ENCODE data around the gene MSX2. TPM values are rescaled to one million over a fixed set of nuclear protein-coding genes. Genes with fewer than 3 reads are reported as not detected.
A peak's percentile ranks its signal among the peaks of the same experiment; 100 is the strongest.

The MSX2 gene
- total and polyA plus RNA-seq, 9 of the 15 experiments (the other 6 are each of a cell fraction or from before 2014, with no cell fraction given) = not detected

DNA sequence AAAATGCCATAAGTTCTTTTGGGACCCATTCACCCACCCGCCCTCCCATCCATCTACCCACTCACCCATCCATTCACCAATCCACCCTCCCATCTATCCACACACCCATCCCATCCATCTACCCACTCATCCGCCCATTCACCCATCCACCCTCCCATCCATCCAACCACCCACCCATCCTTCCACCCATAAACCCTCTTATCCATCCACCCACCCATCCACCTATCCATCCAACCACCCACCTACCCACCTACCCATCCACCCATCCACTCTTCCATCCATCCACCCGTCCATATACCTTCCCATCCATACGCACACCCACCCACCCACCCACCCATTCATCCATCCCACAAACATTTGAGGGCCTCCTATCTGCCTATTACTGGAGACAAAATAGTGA lies 43.3 kb downstream of the MSX2 start (continued):
- TF ChIP-seq PRPF4 (IDR thresholded peaks at IDR 0.05; ENCODE audit: insufficient read depth, low read depth, low read length, poor library complexity, severe bottlenecking) (no peak), ZNF239 (CRISPR knock-in tag; IDR thresholded peaks at IDR 0.05) (no peak), RBM15 (IDR thresholded peaks at IDR 0.05; ENCODE audit: insufficient read depth, low read length) (no peak)

DNA sequence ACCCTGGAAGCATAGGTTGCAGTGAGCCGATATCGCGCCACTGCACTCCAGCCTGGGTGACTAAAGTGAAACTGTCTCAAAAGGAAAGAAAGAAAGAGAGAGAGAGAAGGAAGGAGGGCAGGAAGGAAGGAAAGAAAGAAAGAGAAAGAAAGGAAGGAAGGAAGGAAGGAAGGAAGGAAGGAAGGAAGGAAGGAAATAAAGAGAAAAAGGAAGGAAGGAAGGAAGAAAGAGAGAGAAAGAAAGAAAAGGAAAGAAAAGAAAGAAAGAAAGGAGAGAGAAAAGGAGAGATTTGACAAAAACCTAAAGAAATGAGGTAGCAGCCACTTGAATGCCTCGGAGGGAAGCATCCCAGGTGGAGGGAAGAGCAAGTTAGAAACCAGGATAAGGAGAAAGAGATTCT lies 44.6 kb downstream of the MSX2 start:
- H3K4me1 ChIP-seq (replicated peaks in 1 of 2; ENCODE audit: control insufficient read depth in 2 of 2, insufficient read depth in 2 of 2, low read length in 2 of 2) = no peaks in the 10 kb centered on the region
- H3K9me3 ChIP-seq (replicated peaks; ENCODE audit: control insufficient read depth, insufficient read depth, low read depth, low read length) = no peaks in the 10 kb centered on the region
- H3K79me2 ChIP-seq (ENCODE audit: control insufficient read depth, insufficient read depth, low read length) = no peaks in the 10 kb centered on the region
- H3K4me3 ChIP-seq = no peak overlapping the region
- DNase-seq (ENCODE audit: extremely low read depth in 1 of 4, low spot score in 3 of 4) (no peak), ATAC-seq (no peak), FAIRE-seq (no peak)
- no peaks in the 10 kb centered on the region for H3K36me3 ChIP-seq (ENCODE audit: control insufficient read depth, insufficient read depth, low read length)
- in situ Hi-C loops (cut with MboI) (no loop called here), intact Hi-C loops (cut with micrococcal nuclease) (no loop called here)
- WGBS (ENCODE audit: insufficient coverage, low coverage, missing lambda C conversion rate) = 0% methylated on average over 1 of the region's 4 CpGs
- no peak overlapping the region for H3K9ac ChIP-seq (ENCODE audit: insufficient read depth in 1 of 2, low read depth in 2 of 2, low read length in 2 of 2)
- TF ChIP-seq, protein P1, sequence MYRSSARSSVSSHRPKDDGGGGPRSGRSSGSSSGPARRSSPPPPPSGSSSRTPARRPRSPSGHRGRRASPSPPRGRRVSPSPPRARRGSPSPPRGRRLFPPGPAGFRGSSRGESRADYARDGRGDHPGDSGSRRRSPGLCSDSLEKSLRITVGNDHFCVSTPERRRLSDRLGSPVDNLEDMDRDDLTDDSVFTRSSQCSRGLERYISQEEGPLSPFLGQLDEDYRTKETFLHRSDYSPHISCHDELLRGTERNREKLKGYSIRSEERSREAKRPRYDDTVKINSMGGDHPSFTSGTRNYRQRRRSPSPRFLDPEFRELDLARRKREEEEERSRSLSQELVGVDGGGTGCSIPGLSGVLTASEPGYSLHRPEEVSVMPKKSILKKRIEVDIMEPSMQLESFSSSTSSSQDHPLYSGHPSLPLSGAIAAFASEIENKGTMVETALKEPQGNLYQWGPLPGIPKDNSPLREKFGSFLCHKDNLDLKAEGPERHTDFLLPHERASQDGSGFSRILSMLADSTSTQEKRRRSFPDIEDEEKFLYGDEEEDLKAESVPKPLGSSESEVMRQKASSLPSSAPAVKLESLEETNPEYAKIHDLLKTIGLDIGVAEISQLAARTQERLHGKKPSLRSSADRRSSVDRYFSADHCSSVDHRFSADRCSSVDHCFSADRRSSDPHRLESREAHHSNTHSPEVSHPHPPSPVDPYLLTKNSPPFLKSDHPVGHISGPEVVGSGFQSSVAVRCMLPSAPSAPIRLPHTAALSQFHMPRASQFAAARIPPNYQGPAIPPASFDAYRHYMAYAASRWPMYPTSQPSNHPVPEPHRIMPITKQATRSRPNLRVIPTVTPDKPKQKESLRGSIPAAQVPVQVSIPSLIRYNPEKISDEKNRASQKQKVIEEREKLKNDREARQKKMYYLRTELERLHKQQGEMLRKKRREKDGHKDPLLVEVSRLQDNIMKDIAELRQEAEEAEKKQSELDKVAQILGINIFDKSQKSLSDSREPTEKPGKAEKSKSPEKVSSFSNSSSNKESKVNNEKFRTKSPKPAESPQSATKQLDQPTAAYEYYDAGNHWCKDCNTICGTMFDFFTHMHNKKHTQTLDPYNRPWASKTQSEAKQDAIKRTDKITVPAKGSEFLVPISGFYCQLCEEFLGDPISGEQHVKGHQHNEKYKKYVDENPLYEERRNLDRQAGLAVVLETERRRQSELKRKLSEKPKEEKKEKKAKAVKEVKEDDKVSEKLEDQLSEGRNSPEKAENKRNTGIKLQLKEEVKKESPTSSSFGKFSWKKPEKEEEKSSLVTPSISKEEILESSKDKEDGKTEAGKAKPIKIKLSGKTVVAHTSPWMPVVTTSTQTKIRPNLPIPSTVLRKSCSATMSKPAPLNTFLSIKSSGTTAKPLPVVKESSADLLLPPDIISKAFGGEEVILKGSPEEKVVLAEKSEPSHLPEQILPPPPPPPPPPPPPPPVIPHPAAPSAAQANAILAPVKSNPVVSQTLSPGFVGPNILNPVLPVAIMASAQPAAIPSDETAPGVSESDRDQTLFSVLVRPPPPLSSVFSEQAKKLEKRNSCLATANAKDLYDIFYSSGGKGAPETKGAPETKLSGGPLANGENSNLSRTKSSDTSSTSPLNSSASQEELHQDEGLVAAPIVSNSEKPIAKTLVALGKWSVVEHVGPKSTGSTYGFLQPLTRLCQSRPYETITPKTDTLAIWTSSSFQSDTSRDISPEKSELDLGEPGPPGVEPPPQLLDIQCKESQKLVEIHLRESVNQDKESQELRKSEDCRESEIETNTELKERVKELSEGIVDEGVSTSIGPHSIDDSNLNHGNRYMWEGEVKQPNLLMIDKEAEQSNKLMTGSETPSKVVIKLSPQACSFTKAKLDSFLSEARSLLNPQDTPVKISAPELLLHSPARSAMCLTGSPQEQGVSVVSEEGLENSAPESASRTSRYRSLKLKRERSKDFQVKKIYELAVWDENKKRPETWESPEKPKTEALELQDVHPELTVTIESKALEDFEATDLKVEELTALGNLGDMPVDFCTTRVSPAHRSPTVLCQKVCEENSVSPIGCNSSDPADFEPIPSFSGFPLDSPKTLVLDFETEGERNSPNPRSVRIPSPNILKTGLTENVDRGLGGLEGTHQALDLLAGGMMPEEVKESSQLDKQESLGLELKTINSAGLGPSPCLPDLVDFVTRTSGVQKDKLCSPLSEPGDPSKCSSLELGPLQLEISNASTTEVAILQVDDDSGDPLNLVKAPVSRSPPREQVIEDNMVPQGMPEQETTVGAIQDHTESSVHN (IDR thresholded peaks at IDR 0.05; ENCODE audit: borderline replicate concordance in 1 of 2, low read depth in 1 of 2) = no peak
- no peak for TF ChIP-seq KAT7 (CRISPR knock-in tag; IDR thresholded peaks at IDR 0.05; ENCODE audit: borderline replicate concordance)
- TF ChIP-seq DIDO1 (tag; IDR thresholded peaks at IDR 0.05; ENCODE audit: low read depth) = no peak
- no peak for TF ChIP-seq NCOA4 (IDR thresholded peaks at IDR 0.05; ENCODE audit: partially characterized antibody)
- TF ChIP-seq CCAR2 (IDR thresholded peaks at IDR 0.05; ENCODE audit: low read depth, low read length) = no peak
- TF ChIP-seq, protein P2, sequence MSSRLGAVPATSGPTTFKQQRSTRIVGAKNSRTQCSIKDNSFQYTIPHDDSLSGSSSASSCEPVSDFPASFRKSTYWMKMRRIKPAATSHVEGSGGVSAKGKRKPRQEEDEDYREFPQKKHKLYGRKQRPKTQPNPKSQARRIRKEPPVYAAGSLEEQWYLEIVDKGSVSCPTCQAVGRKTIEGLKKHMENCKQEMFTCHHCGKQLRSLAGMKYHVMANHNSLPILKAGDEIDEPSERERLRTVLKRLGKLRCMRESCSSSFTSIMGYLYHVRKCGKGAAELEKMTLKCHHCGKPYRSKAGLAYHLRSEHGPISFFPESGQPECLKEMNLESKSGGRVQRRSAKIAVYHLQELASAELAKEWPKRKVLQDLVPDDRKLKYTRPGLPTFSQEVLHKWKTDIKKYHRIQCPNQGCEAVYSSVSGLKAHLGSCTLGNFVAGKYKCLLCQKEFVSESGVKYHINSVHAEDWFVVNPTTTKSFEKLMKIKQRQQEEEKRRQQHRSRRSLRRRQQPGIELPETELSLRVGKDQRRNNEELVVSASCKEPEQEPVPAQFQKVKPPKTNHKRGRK (tag; IDR thresholded peaks at IDR 0.05) = peak; percentile 73
- no peaks in the 10 kb centered on the region for H3K27me3 ChIP-seq (ENCODE audit: control insufficient read depth in 2 of 2, insufficient read depth in 2 of 2, low read length in 2 of 2)
- H2AFZ ChIP-seq (ENCODE audit: low read depth, low read length) = no peak overlapping the region
- ChIA-PET POLR2A (no interaction called here), CTCF (ENCODE audit: low intra/inter-chr PET ratio) (no interaction called here)
- H3K27ac ChIP-seq (ENCODE audit: extremely low read depth, low read depth, low read length) = no peak overlapping the region
- no peaks in the 10 kb centered on the region for H4K20me1 ChIP-seq (replicated peaks; ENCODE audit: control insufficient read depth, insufficient read depth, low read length)
- no peak overlapping the region for H3K4me2 ChIP-seq (ENCODE audit: insufficient read depth, low read length)
- no TSS peak for BruUV-seq (replicated peaks)
- H3K9me1 ChIP-seq (ENCODE audit: control insufficient read depth, insufficient read depth, low read length) = no peaks in the 10 kb centered on the region
